GM19397 (cell line): ENCODE data around the gene RPUSD2.

Experiments
- ATAC-seq: cut with Tn5 transposase; IDR thresholded peaks from one replicate; pipeline ENCODE4 v1.9.1; 2021; ENCODE audit warnings: mild to moderate bottlenecking, moderate library complexity; ENCODE audit not compliant: unreplicated experiment

The RPUSD2 gene

GRCh38 chr15:40613080-40613479 lies 44.0 kb downstream of the RPUSD2 start:
- no peak for ATAC-seq

- no peak for ATAC-seq
Measured at GRCh38 chr15:40618023-40618422, 48.9 kb downstream of the RPUSD2 start.

GRCh38 chr15:40618906-40619305 lies 49.8 kb downstream of the RPUSD2 start:
- no peak for ATAC-seq

- ATAC-seq = no peak
Measured at GRCh38 chr15:40623361-40623760, 54.3 kb downstream of the RPUSD2 start.
